OCI-LY3 (cell line): Measurements from ENCODE around the gene CALCR.

Source experiments
- H2AFZ ChIP-seq: fragments of 200-600, 300-600 bp; shearing (Covaris generic); 2 replicates; pipeline ENCODE4 v1.6.0; 2014; ENCODE audit warnings: antibody characterized with exemption, low read depth, low read length
- H3K27ac ChIP-seq: fragments of 200-600, 300-600 bp; sonication (generic); 2 replicates; pipeline ENCODE4 v1.5.1; 2014; ENCODE audit warnings: mild to moderate bottlenecking, low read length, moderate library complexity, mixed read lengths
- H3K27me3 ChIP-seq: fragments of 200-600, 300-600 bp; sonication (generic); 2 replicates; pipeline ENCODE4 v1.6.1; 2014; ENCODE audit warnings: low read depth, low read length, mixed read lengths
- H3K36me3 ChIP-seq: fragments of 200-600, 300-600 bp; sonication (generic); replicated peaks from 2 replicates; pipeline ENCODE3; 2014; ENCODE audit warnings: low read depth, low read length, mixed read lengths
- H3K4me1 ChIP-seq: fragments of 300-600, 200-600 bp; sonication (generic); 2 replicates; pipeline ENCODE4 v1.6.1; 2014; ENCODE audit warnings: low read length, mixed read lengths
- H3K4me2 ChIP-seq: fragments of 200-600, 300-600 bp; sonication (generic); 2 replicates; pipeline ENCODE4 v1.6.1; 2014; ENCODE audit warnings: low read length, mixed read lengths
- H3K4me3 ChIP-seq: fragments of 300-600, 200-600 bp; sonication (generic); 2 replicates; pipeline ENCODE4 v1.5.1; 2014; ENCODE audit warnings: antibody characterized with exemption, mild to moderate bottlenecking, low read length, moderate library complexity
- H3K79me2 ChIP-seq: fragments of 300-600, 200-600 bp; shearing (Covaris generic); 2 replicates; pipeline ENCODE4 v1.6.1; 2014; ENCODE audit warnings: mild to moderate bottlenecking, low read length, mixed read lengths
- H3K9ac ChIP-seq: fragments of 300-600, 200-600 bp; shearing (Covaris generic); 2 replicates; pipeline ENCODE4 v1.6.0; 2014; ENCODE audit warnings: mild to moderate bottlenecking, low read length, moderate library complexity
- H3K9me3 ChIP-seq: fragments of 200-600, 300-600 bp; shearing (Covaris generic); 2 replicates; pipeline ENCODE4 v1.6.1; 2014; ENCODE audit warnings: low read length, mixed read lengths; ENCODE audit not compliant: insufficient read depth
- H4K20me1 ChIP-seq: fragments of 200-600, 300-600 bp; sonication (generic); 2 replicates; pipeline ENCODE4 v1.6.1; 2016; ENCODE audit warnings: low read length, mixed read lengths; ENCODE audit not compliant: insufficient read depth
- EZH2phosphoT487 ChIP-seq: fragments of 200-600 bp; shearing (Covaris generic); IDR thresholded peaks from 2 replicates; pipeline ENCODE4 v1.6.1; 2018; ENCODE audit warnings: antibody characterized with exemption, mixed run types, low read depth
- TF ChIP-seq, protein P1 (sequence below): fragments of 200-600, 300-600 bp; sonication (generic); IDR thresholded peaks from 2 replicates; pipeline ENCODE4 v1.5.1; 2014; ENCODE audit warnings: antibody characterized with exemption, low read length, low read depth

Gene CALCR

DNA sequence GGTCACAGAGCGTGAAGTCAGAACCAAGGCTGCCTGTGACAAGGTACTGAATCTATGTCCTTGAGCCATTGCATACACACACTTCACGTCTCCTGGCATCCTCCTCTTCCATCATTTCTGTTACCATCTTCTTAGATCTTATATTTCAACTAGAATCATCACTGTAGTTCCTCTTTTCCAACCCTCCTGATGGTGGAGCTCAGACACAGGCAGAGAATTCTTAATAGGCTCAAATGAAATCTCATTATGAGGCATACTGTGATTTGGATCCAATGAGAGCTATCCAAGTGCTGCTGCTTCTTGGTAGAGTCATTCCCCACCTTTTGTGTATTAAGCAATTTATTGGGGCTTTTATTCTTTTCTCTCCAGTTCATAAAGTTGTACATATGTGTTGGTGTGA, 113.2 kb downstream of the CALCR start:
- H3K4me3 ChIP-seq = no peak overlapping the region
- no peaks in the 10 kb centered on the region for H3K9me3 ChIP-seq
- H3K36me3 ChIP-seq = no peaks in the 10 kb centered on the region
- no peaks in the 10 kb centered on the region for H3K79me2 ChIP-seq
- peaks cover 8% of the 10 kb centered on the region for H3K4me1 ChIP-seq
- H4K20me1 ChIP-seq = no peaks in the 10 kb centered on the region
- no peak overlapping the region for H3K9ac ChIP-seq
- no peak overlapping the region for H2AFZ ChIP-seq
- H3K27ac ChIP-seq = no peak overlapping the region
- TF ChIP-seq, protein P1, sequence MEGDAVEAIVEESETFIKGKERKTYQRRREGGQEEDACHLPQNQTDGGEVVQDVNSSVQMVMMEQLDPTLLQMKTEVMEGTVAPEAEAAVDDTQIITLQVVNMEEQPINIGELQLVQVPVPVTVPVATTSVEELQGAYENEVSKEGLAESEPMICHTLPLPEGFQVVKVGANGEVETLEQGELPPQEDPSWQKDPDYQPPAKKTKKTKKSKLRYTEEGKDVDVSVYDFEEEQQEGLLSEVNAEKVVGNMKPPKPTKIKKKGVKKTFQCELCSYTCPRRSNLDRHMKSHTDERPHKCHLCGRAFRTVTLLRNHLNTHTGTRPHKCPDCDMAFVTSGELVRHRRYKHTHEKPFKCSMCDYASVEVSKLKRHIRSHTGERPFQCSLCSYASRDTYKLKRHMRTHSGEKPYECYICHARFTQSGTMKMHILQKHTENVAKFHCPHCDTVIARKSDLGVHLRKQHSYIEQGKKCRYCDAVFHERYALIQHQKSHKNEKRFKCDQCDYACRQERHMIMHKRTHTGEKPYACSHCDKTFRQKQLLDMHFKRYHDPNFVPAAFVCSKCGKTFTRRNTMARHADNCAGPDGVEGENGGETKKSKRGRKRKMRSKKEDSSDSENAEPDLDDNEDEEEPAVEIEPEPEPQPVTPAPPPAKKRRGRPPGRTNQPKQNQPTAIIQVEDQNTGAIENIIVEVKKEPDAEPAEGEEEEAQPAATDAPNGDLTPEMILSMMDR = peak; percentile 52
- no peak for TF ChIP-seq EZH2phosphoT487
- H3K27me3 ChIP-seq = no peaks in the 10 kb centered on the region
- no peak overlapping the region for H3K4me2 ChIP-seq

DNA sequence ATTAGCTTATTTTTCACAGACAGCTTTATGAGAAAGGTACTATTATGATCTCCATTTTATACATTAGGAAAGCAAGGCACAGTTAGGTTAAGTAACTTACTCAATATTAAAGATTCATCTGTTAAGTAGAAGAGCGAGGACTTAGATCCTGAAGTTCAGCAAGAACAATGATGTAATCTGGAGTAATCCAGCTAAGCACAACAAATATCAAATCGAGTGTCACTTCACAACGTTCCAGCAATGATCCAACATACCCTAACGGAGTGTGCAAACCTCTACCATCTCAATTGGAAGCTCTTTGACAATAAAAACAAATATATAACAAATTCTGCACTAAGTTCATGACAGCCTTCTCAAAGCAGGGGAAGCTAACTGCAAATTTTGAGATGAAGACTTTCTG, 121.3 kb downstream of the CALCR start:
- no peaks in the 10 kb centered on the region for H3K9me3 ChIP-seq
- TF ChIP-seq, protein P1 = no peak
- no peak for TF ChIP-seq EZH2phosphoT487
- peaks cover 14% of the 10 kb centered on the region; the same call in 1 of the 2 replicates for H3K27me3 ChIP-seq
- no peak overlapping the region for H2AFZ ChIP-seq
- H3K4me1 ChIP-seq = no peaks in the 10 kb centered on the region
- no peak overlapping the region for H3K27ac ChIP-seq
- H3K4me3 ChIP-seq = no peak overlapping the region
- H3K36me3 ChIP-seq = no peaks in the 10 kb centered on the region
- no peak overlapping the region for H3K9ac ChIP-seq
- H4K20me1 ChIP-seq = no peaks in the 10 kb centered on the region
- no peaks in the 10 kb centered on the region for H3K79me2 ChIP-seq
- H3K4me2 ChIP-seq = no peak overlapping the region

DNA sequence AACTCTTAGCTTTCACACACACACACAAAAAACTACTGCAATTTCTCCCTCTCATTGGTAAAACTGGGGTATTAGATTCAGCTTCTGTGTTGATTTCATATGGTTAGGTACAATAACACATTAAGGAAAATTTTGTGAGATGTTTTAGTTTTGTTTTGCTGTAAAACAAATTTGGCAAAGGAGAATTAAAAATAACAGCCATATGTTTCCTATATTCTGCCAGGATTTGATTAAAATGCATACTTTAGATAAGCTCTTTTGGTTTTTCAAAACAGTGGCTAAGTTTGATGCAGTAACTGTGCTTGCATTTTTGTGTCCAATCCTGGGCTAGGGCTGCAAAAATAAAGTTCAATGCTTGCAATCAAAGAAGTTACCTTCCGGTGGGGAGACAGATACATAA, 126.3 kb downstream of the CALCR start:
- H4K20me1 ChIP-seq = no peaks in the 10 kb centered on the region

DNA sequence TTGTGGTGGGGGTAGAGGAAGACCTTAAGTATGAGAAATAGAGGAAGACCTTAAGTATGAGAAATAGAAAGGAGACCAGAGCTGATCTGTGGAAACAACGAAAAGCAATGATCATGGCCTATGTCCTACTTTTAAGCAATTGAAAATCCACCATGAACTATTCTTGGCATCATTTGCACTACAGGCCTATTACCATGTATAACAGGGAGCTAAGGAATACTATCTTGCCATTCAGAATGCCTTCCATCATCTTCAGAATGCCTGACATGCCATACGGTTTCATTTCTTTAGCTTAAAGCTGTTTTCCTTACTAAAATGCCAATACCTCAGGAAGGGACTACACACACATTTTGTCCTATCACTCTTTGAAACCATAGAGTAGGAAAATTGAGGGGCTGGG, 127.0 kb downstream of the CALCR start:
- no peaks in the 10 kb centered on the region for H3K36me3 ChIP-seq
- peaks cover 6% of the 10 kb centered on the region; the same call in 1 of the 2 replicates for H3K27me3 ChIP-seq
- no peak overlapping the region for H3K4me3 ChIP-seq
- H3K9ac ChIP-seq = no peak overlapping the region
- no peak overlapping the region for H3K27ac ChIP-seq
- no peak overlapping the region for H3K4me2 ChIP-seq
- H3K9me3 ChIP-seq = no peaks in the 10 kb centered on the region
- H4K20me1 ChIP-seq = no peaks in the 10 kb centered on the region
- no peak overlapping the region for H2AFZ ChIP-seq
- TF ChIP-seq EZH2phosphoT487 = no peak
- TF ChIP-seq, protein P1 = no peak
- no peaks in the 10 kb centered on the region for H3K4me1 ChIP-seq
- no peaks in the 10 kb centered on the region for H3K79me2 ChIP-seq

More for the DNA sequence above, 126.3 kb downstream of the CALCR start:
- Histone ChIP-seq H3K9me3 (no peaks in the 10 kb centered on the region), H3K27ac (no peak overlapping the region), H3K4me2 (no peak overlapping the region), H3K79me2 (no peaks in the 10 kb centered on the region), H3K4me3 (no peak overlapping the region), H3K27me3 (peaks cover 11% of the 10 kb centered on the region; the same call in 1 of the 2 replicates), H3K4me1 (no peaks in the 10 kb centered on the region), H3K9ac (no peak overlapping the region), H2AFZ (no peak overlapping the region), H3K36me3 (no peaks in the 10 kb centered on the region)
- TF ChIP-seq EZH2phosphoT487 = no peak
